OCI-LY7 (cell line): ENCODE results near the gene CHM.

Source experiments
- EZH2phosphoT487 ChIP-seq: fragments of 200-600 bp; sonication (generic); IDR thresholded peaks from 2 replicates; pipeline ENCODE4 v1.6.1; 2018; ENCODE audit warnings: low read depth, borderline replicate concordance, mild to moderate bottlenecking, mixed run types, antibody characterized with exemption, low read length, moderate library complexity, mixed read lengths
- TF ChIP-seq, protein P1 (sequence below): fragments of 200-600 bp; sonication (generic); conservative IDR thresholded peaks from 2 replicates; pipeline ENCODE4 v1.5.1; 2014; ENCODE audit warnings: mild to moderate bottlenecking, antibody characterized with exemption, low read length, moderate library complexity, mixed read lengths

- TF ChIP-seq, protein P1, sequence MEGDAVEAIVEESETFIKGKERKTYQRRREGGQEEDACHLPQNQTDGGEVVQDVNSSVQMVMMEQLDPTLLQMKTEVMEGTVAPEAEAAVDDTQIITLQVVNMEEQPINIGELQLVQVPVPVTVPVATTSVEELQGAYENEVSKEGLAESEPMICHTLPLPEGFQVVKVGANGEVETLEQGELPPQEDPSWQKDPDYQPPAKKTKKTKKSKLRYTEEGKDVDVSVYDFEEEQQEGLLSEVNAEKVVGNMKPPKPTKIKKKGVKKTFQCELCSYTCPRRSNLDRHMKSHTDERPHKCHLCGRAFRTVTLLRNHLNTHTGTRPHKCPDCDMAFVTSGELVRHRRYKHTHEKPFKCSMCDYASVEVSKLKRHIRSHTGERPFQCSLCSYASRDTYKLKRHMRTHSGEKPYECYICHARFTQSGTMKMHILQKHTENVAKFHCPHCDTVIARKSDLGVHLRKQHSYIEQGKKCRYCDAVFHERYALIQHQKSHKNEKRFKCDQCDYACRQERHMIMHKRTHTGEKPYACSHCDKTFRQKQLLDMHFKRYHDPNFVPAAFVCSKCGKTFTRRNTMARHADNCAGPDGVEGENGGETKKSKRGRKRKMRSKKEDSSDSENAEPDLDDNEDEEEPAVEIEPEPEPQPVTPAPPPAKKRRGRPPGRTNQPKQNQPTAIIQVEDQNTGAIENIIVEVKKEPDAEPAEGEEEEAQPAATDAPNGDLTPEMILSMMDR = no peak
- TF ChIP-seq EZH2phosphoT487 = no peak
Measured at GRCh38 chrX:85903692-85904471, 143.5 kb downstream of the CHM start.
